ENCODE measurements around the gene SMAD3.

Gene SMAD3

DNA sequence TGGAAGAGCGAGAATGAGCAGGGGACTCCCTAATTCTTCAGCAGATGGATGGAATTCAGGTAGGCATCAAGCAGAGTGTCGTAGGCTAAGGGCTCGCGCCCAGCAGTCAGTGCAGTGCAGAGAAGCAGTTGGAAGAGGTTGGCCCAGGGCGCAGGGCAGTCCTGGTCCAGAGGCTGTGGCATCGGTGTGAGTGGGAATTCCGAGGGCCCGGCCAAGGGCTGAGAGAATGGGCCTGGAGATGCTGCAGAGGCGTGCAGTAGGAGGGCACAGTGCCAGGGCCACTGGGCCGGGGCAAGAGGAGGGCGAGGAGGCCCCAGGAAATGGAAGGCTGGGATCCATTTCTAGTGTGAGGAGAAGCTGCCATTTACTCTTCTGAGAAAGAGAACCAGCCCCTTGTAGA is 114.6 kb downstream of the SMAD3 start:
- Histone ChIP-seq H3K27me3 (replicated peaks; ENCODE audit: control insufficient read depth, insufficient read depth, low read length) (no peaks in the 10 kb centered on the region), H3K36me3 (ENCODE audit: control insufficient read depth, insufficient read depth, low read length) (peaks cover 10% of the 10 kb centered on the region), H3K4me3 (replicated peaks; ENCODE audit: low read depth, low read length) (no peak overlapping the region)
- DNase-seq (ENCODE audit: extremely low read depth, insufficient read length), result no peak
- TF ChIP-seq, protein P1, sequence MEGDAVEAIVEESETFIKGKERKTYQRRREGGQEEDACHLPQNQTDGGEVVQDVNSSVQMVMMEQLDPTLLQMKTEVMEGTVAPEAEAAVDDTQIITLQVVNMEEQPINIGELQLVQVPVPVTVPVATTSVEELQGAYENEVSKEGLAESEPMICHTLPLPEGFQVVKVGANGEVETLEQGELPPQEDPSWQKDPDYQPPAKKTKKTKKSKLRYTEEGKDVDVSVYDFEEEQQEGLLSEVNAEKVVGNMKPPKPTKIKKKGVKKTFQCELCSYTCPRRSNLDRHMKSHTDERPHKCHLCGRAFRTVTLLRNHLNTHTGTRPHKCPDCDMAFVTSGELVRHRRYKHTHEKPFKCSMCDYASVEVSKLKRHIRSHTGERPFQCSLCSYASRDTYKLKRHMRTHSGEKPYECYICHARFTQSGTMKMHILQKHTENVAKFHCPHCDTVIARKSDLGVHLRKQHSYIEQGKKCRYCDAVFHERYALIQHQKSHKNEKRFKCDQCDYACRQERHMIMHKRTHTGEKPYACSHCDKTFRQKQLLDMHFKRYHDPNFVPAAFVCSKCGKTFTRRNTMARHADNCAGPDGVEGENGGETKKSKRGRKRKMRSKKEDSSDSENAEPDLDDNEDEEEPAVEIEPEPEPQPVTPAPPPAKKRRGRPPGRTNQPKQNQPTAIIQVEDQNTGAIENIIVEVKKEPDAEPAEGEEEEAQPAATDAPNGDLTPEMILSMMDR (IDR thresholded peaks at IDR 0.05; ENCODE audit: insufficient read depth, low read length, poor library complexity, severe bottlenecking), result no peak

- Histone ChIP-seq H3K4me3 (replicated peaks; ENCODE audit: low read depth, low read length) (no peak overlapping the region), H3K27me3 (replicated peaks; ENCODE audit: control insufficient read depth, insufficient read depth, low read length) (no peaks in the 10 kb centered on the region), H3K36me3 (ENCODE audit: control insufficient read depth, insufficient read depth, low read length) (peaks cover 10% of the 10 kb centered on the region)
- TF ChIP-seq, protein P1 (IDR thresholded peaks at IDR 0.05; ENCODE audit: insufficient read depth, low read length, poor library complexity, severe bottlenecking), result no peak
- no peak for DNase-seq (ENCODE audit: extremely low read depth, insufficient read length)
These were observed 115.3 kb downstream of the SMAD3 start for GRCh38 chr15:67180514-67181191.

DNA sequence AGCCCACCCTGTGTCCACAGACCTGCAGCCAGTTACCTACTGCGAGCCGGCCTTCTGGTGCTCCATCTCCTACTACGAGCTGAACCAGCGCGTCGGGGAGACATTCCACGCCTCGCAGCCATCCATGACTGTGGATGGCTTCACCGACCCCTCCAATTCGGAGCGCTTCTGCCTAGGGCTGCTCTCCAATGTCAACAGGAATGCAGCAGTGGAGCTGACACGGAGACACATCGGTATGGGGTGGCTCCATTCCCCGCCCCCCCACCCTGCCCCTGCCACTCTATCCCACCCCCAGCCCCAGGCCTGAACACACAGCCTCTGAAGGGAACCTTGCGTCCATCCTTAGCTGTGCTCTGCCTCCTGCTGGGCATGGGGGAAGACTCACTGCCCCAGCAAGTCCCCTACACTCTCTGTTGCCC is 115.8 kb downstream of the SMAD3 start:
- TF ChIP-seq, protein P1 (IDR thresholded peaks at IDR 0.05; ENCODE audit: insufficient read depth, low read length, poor library complexity, severe bottlenecking), result no peak
- Histone ChIP-seq H3K4me3 (replicated peaks; ENCODE audit: low read depth, low read length) (no peak overlapping the region), H3K36me3 (ENCODE audit: control insufficient read depth, insufficient read depth, low read length) (peaks cover 9% of the 10 kb centered on the region), H3K27me3 (replicated peaks; ENCODE audit: control insufficient read depth, insufficient read depth, low read length) (no peaks in the 10 kb centered on the region)
- DNase-seq (ENCODE audit: extremely low read depth, insufficient read length), result no peak

- peaks cover 13% of the 10 kb centered on the region for H3K36me3 ChIP-seq (ENCODE audit: control insufficient read depth, insufficient read depth, low read length)
- TF ChIP-seq, protein P1 (IDR thresholded peaks at IDR 0.05; ENCODE audit: insufficient read depth, low read length, poor library complexity, severe bottlenecking), result no peak
- no peak for DNase-seq (ENCODE audit: extremely low read depth, insufficient read length)
- no peaks in the 10 kb centered on the region for H3K27me3 ChIP-seq (replicated peaks; ENCODE audit: control insufficient read depth, insufficient read depth, low read length)
- no peak overlapping the region for H3K4me3 ChIP-seq (replicated peaks; ENCODE audit: low read depth, low read length)
These were observed 118.2 kb downstream of the SMAD3 start for GRCh38 chr15:67183443-67184169.

DNA sequence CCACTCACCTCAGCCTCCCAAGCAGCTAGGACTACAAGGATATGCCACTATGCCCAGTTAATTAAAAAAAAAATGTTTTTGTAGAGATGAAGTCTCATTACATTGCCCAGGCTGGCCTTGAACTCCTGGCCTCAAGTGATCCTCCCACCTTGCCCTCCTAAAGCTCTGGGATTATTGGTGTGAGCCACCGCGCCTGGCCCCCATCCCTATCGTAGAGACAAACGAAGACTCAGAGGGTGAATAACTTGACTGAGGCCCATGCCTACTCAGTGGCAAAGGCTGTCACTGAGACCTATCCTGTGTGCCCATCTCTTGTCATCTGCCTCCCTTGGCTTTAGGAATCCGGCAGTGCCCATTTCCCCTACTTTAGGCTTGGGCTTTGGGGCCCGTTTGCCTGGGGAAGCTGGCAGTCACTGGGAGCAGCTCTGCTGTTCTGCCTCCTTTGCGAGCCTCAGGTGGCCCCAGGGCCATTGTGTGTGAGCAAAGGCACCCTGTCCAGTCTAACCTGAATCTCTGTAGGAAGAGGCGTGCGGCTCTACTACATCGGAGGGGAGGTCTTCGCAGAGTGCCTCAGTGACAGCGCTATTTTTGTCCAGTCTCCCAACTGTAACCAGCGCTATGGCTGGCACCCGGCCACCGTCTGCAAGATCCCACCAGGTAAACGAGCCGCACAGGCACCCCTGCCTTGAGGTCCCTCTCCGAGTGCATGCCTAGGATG is 119.0 kb downstream of the SMAD3 start:
- Histone ChIP-seq H3K4me3 (replicated peaks; ENCODE audit: low read depth, low read length) (no peak overlapping the region), H3K36me3 (ENCODE audit: control insufficient read depth, insufficient read depth, low read length) (peaks cover 16% of the 10 kb centered on the region), H3K27me3 (replicated peaks; ENCODE audit: control insufficient read depth, insufficient read depth, low read length) (no peaks in the 10 kb centered on the region)
- DNase-seq (ENCODE audit: extremely low read depth, insufficient read length), result no peak
- TF ChIP-seq, protein P1 (IDR thresholded peaks at IDR 0.05; ENCODE audit: insufficient read depth, low read length, poor library complexity, severe bottlenecking), result no peak

Measured in GM06990 (cell line).